Caco-2 (cell line): ENCODE measurements around the gene ENPP3. TPM values are rescaled to one million over a fixed set of nuclear protein-coding genes. Genes with fewer than 3 reads are reported as not detected.
"Not testable (repeated sequence)": the region's sequence is repeated elsewhere in the genome, so short reads cannot be mapped to it uniquely, and the experiment has no call there.

Experiments used
- BruUV-seq: library from RNA; stranded (reverse); fragments of 400-500 nt; replicated peaks from 2 replicates; lab custom pipeline; 2021; lab: Mats Ljungman, UMichigan
- CTCF ChIA-PET: fragments of 300-600 bp; sonication (Branson Sonifier 250); formaldehyde crosslinking; loops from one replicate; lab custom pipeline; 2022; ENCODE audit warnings: antibody characterized with exemption; lab: Charles Lee
- POLR2A ChIA-PET: fragments of 300-600 bp; sonication (Branson Sonifier 250); formaldehyde crosslinking; loops from one replicate; lab custom pipeline; 2022; ENCODE audit warnings: antibody characterized with exemption; lab: Charles Lee
- DNase-seq, 2 experiments: peaks; one replicate each; pipeline versions ENCODE4 v3.0.0 to v3.0.0-alpha.2; 2020 to 2022
- H3K27me3 ChIP-seq: replicated peaks from 2 replicates; pipeline ENCODE4 v1.6.0; 2011; ENCODE audit warnings: low read length; ENCODE audit not compliant: control insufficient read depth, insufficient read depth
- H3K36me3 ChIP-seq: 2 replicates; pipeline ENCODE4 v1.5.1; 2011; ENCODE audit warnings: low read length; ENCODE audit not compliant: control insufficient read depth, insufficient read depth
- H3K4me1 ChIP-seq: fragments of 250-450 bp; sonication (Bioruptor Pico); 2 replicates; pipeline ENCODE4 v1.5.1; 2020; ENCODE audit warnings: mild to moderate bottlenecking
- H3K4me3 ChIP-seq: 2 replicates; pipeline ENCODE4 v1.5.1; 2011; ENCODE audit warnings: low read depth, mild to moderate bottlenecking, control low read depth, low read length
- H3K9me3 ChIP-seq: fragments of 250-450 bp; sonication (Bioruptor Pico); 2 replicates; pipeline ENCODE4 v1.5.1; 2020; ENCODE audit warnings: mild to moderate bottlenecking, moderate library complexity
- H3K27ac Mint-ChIP-seq: one replicate; pipeline ENCODE4 v1.8.0; 2022; ENCODE audit warnings: mixed read lengths; ENCODE audit not compliant: unreplicated experiment
- H3K27me3 Mint-ChIP-seq: one replicate; pipeline ENCODE4 v1.8.0; 2022; ENCODE audit warnings: mixed read lengths; ENCODE audit not compliant: insufficient read depth, unreplicated experiment
- H3K36me3 Mint-ChIP-seq: one replicate; pipeline ENCODE4 v1.8.0; 2022; ENCODE audit warnings: mild to moderate bottlenecking, mixed read lengths; ENCODE audit not compliant: insufficient read depth, unreplicated experiment
- H3K4me1 Mint-ChIP-seq: one replicate; pipeline ENCODE4 v1.8.0; 2022; ENCODE audit warnings: low read depth, mixed read lengths; ENCODE audit not compliant: unreplicated experiment
- H3K4me3 Mint-ChIP-seq: one replicate; pipeline ENCODE4 v1.8.0; 2022; ENCODE audit warnings: mild to moderate bottlenecking, moderate library complexity, mixed read lengths; ENCODE audit not compliant: unreplicated experiment
- H3K9me3 Mint-ChIP-seq: one replicate; pipeline ENCODE4 v1.8.0; 2022; ENCODE audit warnings: mixed read lengths; ENCODE audit not compliant: unreplicated experiment
- intact Hi-C: fragments of 100-400 bp; cut with micrococcal nuclease; formaldehyde crosslinking; loops from one replicate; pipeline ENCODE4 v1.10.0; 2022; ENCODE audit not compliant: unreplicated experiment
- total RNA-seq: library from RNA; stranded (reverse); gene quantifications from 2 replicates; pipeline ENCODE4 v1.2.3, GENCODE V29; 2022
- TF ChIP-seq, protein P1 (sequence below), 2 experiments: fragments of 200-600 bp in 1 of 2; IDR thresholded peaks; 1 replicate in 1 of 2; 2 replicates in 1 of 2; pipeline versions ENCODE4 v1.5.1 to v1.8.0; 2011 to 2022; ENCODE audit warnings: antibody characterized with exemption in 1 of 2, control low read depth in 1 of 2, inconsistent platforms in 1 of 2, low read depth in 1 of 2, low read length in 1 of 2, mild to moderate bottlenecking in 1 of 2, moderate library complexity in 1 of 2; ENCODE audit not compliant: insufficient read depth in 1 of 2, severe bottlenecking in 1 of 2, unreplicated experiment in 1 of 2

The ENPP3 gene
- total RNA-seq, 1 experiment from 2014 or later: not detected

DNA sequence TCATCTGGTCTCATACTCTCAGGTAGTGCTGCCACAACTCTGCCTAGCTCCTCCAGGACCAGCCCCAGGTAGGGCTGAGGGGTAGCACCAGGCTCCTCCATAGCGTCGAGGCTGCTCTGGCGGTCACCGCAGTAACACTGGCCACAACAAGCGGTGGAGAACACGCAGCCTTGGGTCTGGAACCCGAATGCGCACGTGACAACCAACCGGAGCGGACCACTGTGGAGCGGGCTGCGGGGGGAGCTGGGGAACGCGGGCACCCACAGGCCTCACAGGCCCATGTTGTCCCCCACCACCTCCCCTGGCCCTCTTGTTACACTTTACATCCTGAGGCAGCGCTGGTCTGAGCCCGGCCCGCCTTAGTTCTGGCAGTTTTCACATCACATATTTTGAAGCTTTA is 73.8 kb downstream of the ENPP3 start, which contains the start of gene CTAGE9:
Gene CTAGE9, minus strand, starts transcription at position 101 of the 400 bp plus-strand sequence. Its CDS starts 0 bp downstream, at position 101.
- POLR2A ChIA-PET, H3K9me3 ChIP-seq, H3K36me3 ChIP-seq, H3K4me3 Mint-ChIP-seq, H3K36me3 Mint-ChIP-seq, H3K4me1 Mint-ChIP-seq, DNase-seq, H3K27ac Mint-ChIP-seq, H3K27me3 ChIP-seq, H3K27me3 Mint-ChIP-seq, H3K4me1 ChIP-seq, H3K9me3 Mint-ChIP-seq, intact Hi-C loops, H3K4me3 ChIP-seq, CTCF ChIA-PET, BruUV-seq: not testable (repeated sequence)

DNA sequence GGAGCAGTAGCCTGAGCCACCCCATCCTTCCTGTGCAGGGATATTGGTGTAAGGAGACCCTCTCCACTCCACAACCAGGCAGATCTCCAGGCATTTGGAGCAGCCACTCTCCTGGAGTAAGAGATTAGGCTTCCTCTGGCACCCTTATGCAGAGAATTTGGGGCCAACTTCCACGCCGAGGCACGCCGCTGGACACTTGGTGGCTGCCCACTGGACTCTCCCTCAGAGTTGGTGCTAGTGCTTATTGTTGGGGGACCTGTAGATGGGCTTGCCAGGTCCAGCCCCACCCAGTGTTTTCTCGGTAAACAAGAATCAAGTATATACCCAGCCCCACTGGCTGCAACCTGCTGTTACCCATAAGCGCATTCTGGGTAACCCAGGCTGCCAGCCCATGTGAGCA is 78.5 kb downstream of the ENPP3 start:
- intact Hi-C loops, CTCF ChIA-PET, H3K27me3 Mint-ChIP-seq, DNase-seq, H3K4me3 Mint-ChIP-seq, BruUV-seq, H3K27me3 ChIP-seq, H3K4me1 ChIP-seq, H3K4me1 Mint-ChIP-seq, H3K36me3 ChIP-seq, H3K36me3 Mint-ChIP-seq, POLR2A ChIA-PET, H3K9me3 Mint-ChIP-seq, H3K27ac Mint-ChIP-seq, H3K9me3 ChIP-seq, H3K4me3 ChIP-seq: not testable (repeated sequence)

- Histone ChIP-seq H3K4me1 (no peaks in the 10 kb centered on the region), H3K36me3 (no peaks in the 10 kb centered on the region), H3K9me3 (no peaks in the 10 kb centered on the region), H3K27me3 (no peaks in the 10 kb centered on the region), H3K4me3 (no peak overlapping the region)
- CTCF ChIA-PET: no interaction called here
- POLR2A ChIA-PET: no interaction called here
- Mint-ChIP-seq H3K4me1 (no peaks in the 10 kb centered on the region), H3K9me3 (no peaks in the 10 kb centered on the region), H3K4me3 (no peak overlapping the region), H3K27ac (no peak overlapping the region), H3K27me3 (peaks cover 7% of the 10 kb centered on the region), H3K36me3 (no peaks in the 10 kb centered on the region)
- DNase-seq: no peak
- intact Hi-C loops: no loop called here
- BruUV-seq: no TSS peak
- TF ChIP-seq, protein P1, sequence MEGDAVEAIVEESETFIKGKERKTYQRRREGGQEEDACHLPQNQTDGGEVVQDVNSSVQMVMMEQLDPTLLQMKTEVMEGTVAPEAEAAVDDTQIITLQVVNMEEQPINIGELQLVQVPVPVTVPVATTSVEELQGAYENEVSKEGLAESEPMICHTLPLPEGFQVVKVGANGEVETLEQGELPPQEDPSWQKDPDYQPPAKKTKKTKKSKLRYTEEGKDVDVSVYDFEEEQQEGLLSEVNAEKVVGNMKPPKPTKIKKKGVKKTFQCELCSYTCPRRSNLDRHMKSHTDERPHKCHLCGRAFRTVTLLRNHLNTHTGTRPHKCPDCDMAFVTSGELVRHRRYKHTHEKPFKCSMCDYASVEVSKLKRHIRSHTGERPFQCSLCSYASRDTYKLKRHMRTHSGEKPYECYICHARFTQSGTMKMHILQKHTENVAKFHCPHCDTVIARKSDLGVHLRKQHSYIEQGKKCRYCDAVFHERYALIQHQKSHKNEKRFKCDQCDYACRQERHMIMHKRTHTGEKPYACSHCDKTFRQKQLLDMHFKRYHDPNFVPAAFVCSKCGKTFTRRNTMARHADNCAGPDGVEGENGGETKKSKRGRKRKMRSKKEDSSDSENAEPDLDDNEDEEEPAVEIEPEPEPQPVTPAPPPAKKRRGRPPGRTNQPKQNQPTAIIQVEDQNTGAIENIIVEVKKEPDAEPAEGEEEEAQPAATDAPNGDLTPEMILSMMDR (IDR thresholded peaks at IDR 0.05; ENCODE audit: insufficient read depth in 1 of 2, low read depth in 1 of 2, low read length in 1 of 2, severe bottlenecking in 1 of 2, unreplicated experiment in 1 of 2): no peak
Observed at GRCh38 chr6:131717836-131718542, 80.9 kb downstream of the ENPP3 start.

- H3K27me3 Mint-ChIP-seq: peaks cover 3% of the 10 kb centered on the region
- intact Hi-C loops: no loop called here
Observed at GRCh38 chr6:131721161-131721560, 84.1 kb downstream of the ENPP3 start.

More at GRCh38 chr6:131721161-131721560, 84.1 kb downstream of the ENPP3 start:
- no TSS peak for BruUV-seq
- Mint-ChIP-seq H3K4me3 (no peak overlapping the region), H3K9me3 (no peaks in the 10 kb centered on the region), H3K27ac (no peak overlapping the region), H3K36me3 (no peaks in the 10 kb centered on the region), H3K4me1 (no peaks in the 10 kb centered on the region)
- Histone ChIP-seq H3K4me1 (no peaks in the 10 kb centered on the region), H3K36me3 (no peaks in the 10 kb centered on the region), H3K4me3 (no peak overlapping the region), H3K9me3 (no peaks in the 10 kb centered on the region), H3K27me3 (no peaks in the 10 kb centered on the region)
- POLR2A ChIA-PET: no interaction called here
- no peak for DNase-seq
- CTCF ChIA-PET: no interaction called here
- TF ChIP-seq, protein P1 (IDR thresholded peaks at IDR 0.05; ENCODE audit: insufficient read depth in 1 of 2, low read depth in 1 of 2, low read length in 1 of 2, severe bottlenecking in 1 of 2, unreplicated experiment in 1 of 2): no peak
